Measurements from ENCODE around the gene METAP2.
A peak's percentile ranks its signal among the peaks of the same experiment; 100 is the strongest.

The METAP2 gene

GRCh38 chr12:95513599-95513998, 39.6 kb downstream of the METAP2 start:
- DNase-seq (ENCODE audit: low read depth in 2 of 2) = no peak

- no peak for DNase-seq (ENCODE audit: low read depth in 2 of 2)
Observed at GRCh38 chr12:95515197-95515596, 41.2 kb downstream of the METAP2 start.

GRCh38 chr12:95516757-95517156, 42.8 kb downstream of the METAP2 start:
- no peak for DNase-seq (ENCODE audit: low read depth in 2 of 2)

- no peak for DNase-seq (ENCODE audit: low read depth in 2 of 2)
Observed at GRCh38 chr12:95517246-95517645, 43.3 kb downstream of the METAP2 start.

GRCh38 chr12:95518944-95519343, 45.0 kb downstream of the METAP2 start:
- DNase-seq (ENCODE audit: low read depth in 2 of 2) = no peak

GRCh38 chr12:95520816-95521215, 46.9 kb downstream of the METAP2 start:
- DNase-seq (ENCODE audit: low read depth in 2 of 2) = no peak

GRCh38 chr12:95522692-95523091, 48.7 kb downstream of the METAP2 start:
- DNase-seq (ENCODE audit: low read depth in 2 of 2) = no peak

- DNase-seq (ENCODE audit: low read depth in 2 of 2) = no peak
Observed at GRCh38 chr12:95528431-95528830, 54.5 kb downstream of the METAP2 start.

GRCh38 chr12:95529693-95530225, 55.8 kb downstream of the METAP2 start:
- DNase-seq (ENCODE audit: low read depth in 2 of 2) = no peak

GRCh38 chr12:95532851-95533250, 58.9 kb downstream of the METAP2 start:
- DNase-seq (ENCODE audit: low read depth in 2 of 2) = no peak

GRCh38 chr12:95533985-95534384, 60.0 kb downstream of the METAP2 start:
- no peak for DNase-seq (ENCODE audit: low read depth in 2 of 2)

- no peak for DNase-seq (ENCODE audit: low read depth in 2 of 2)
Observed at GRCh38 chr12:95538006-95538405, 64.1 kb downstream of the METAP2 start.

GRCh38 chr12:95538656-95539055, 64.7 kb downstream of the METAP2 start:
- DNase-seq (ENCODE audit: low read depth in 2 of 2) = no peak

GRCh38 chr12:95541436-95541835, 67.5 kb downstream of the METAP2 start:
- DNase-seq (ENCODE audit: low read depth in 2 of 2) = no peak

GRCh38 chr12:95543305-95543704, 69.4 kb downstream of the METAP2 start:
- no peak for DNase-seq (ENCODE audit: low read depth in 2 of 2)

- no peak for DNase-seq (ENCODE audit: low read depth in 2 of 2)
Observed at GRCh38 chr12:95544756-95545155, 70.8 kb downstream of the METAP2 start.

GRCh38 chr12:95545303-95545702, 71.4 kb downstream of the METAP2 start:
- DNase-seq (ENCODE audit: low read depth in 2 of 2) = no peak

GRCh38 chr12:95545731-95546490, 72.0 kb downstream of the METAP2 start:
- no peak for DNase-seq (ENCODE audit: low read depth in 2 of 2)

GRCh38 chr12:95546491-95546813, 72.5 kb downstream of the METAP2 start:
- DNase-seq (ENCODE audit: low read depth in 2 of 2) = no peak

- no peak for DNase-seq (ENCODE audit: low read depth in 2 of 2)
Observed at GRCh38 chr12:95547522-95548055, 73.6 kb downstream of the METAP2 start.

GRCh38 chr12:95548056-95548538, 74.1 kb downstream of the METAP2 start:
- peak in 1 of 2 donors; percentile 25 for DNase-seq (ENCODE audit: low read depth in 2 of 2)

- DNase-seq (ENCODE audit: low read depth in 2 of 2) = peak; percentile 60 to 75
Observed at GRCh38 chr12:95548539-95549391, 74.8 kb downstream of the METAP2 start.
